ENCODE measurements around the gene SLC49A4. TPM values are rescaled to one million over a fixed set of nuclear protein-coding genes. Genes with fewer than 3 reads are reported as not detected.
"Not testable (repeated sequence)": the region's sequence is repeated elsewhere in the genome, so short reads cannot be mapped to it uniquely, and the experiment has no call there.

SLC49A4 gene, protein sequence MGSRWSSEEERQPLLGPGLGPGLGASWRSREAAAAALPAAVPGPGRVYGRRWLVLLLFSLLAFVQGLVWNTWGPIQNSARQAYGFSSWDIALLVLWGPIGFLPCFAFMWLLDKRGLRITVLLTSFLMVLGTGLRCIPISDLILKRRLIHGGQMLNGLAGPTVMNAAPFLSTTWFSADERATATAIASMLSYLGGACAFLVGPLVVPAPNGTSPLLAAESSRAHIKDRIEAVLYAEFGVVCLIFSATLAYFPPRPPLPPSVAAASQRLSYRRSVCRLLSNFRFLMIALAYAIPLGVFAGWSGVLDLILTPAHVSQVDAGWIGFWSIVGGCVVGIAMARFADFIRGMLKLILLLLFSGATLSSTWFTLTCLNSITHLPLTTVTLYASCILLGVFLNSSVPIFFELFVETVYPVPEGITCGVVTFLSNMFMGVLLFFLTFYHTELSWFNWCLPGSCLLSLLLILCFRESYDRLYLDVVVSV
- total RNA-seq (1 to 10 TPM; 4.8 to 5.5 TPM), total RNA-seq (11.1 to 11.5 reads per million in 2 donors)

DNA sequence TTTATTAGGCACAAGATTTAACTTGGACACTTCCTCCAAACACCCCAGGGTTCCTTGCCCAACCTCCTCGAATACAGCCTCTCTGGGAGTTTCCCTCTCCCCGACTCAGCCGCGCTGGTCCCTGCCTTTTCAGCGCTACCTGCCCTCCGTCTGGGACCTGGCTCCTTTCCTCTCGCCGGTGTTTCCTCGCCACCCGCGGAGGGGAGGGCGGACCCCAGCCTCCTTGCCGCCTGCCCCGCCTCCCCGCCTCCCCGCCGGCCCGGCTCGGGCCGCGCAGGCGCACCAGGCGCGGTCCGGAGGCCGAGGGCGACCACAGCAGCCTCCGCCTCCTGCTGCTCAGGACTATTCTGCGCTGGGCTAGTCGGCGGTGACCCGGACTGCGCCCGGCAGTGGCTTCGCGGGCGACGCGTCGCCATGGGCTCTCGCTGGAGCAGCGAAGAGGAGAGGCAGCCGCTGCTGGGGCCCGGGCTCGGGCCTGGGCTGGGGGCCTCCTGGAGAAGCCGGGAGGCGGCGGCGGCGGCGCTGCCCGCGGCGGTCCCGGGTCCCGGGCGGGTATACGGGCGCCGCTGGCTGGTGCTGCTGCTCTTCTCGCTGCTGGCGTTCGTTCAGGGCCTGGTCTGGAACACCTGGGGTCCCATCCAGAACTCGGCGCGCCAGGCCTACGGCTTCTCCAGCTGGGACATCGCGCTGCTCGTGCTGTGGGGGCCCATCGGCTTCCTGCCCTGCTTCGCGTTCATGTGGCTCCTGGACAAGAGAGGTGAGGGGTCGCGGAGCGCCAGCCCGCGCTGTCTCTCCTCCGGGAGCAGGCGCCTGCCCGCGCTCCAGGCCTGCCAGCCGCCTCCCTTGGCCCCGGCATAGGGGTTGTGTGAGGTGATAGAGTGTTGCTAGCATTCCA is at the start of gene SLC49A4:
Gene SLC49A4, plus strand, starts transcription at position 291 of the 895 bp plus-strand sequence. Its CDS starts 124 bp downstream, at position 415.
- Mint-ChIP-seq H3K27ac (no peak within 1 kb of the TSS), H3K36me3 (ENCODE audit: low read depth) (no peaks in the 10 kb centered on the region), H3K27me3 (no peaks in the 10 kb centered on the region), H3K4me1 (peaks cover 35% of the 10 kb centered on the region), H3K4me3 (peak within 1 kb of the TSS; percentile 91)
- DNase-seq (peak; percentile 48 to 72 (median 69)), ATAC-seq (peak; percentile 63)
- no peaks in the 10 kb centered on the region for H3K9me3 ChIP-seq (ENCODE audit: control insufficient read depth, low read length, poor library complexity, severe bottlenecking)

DNA sequence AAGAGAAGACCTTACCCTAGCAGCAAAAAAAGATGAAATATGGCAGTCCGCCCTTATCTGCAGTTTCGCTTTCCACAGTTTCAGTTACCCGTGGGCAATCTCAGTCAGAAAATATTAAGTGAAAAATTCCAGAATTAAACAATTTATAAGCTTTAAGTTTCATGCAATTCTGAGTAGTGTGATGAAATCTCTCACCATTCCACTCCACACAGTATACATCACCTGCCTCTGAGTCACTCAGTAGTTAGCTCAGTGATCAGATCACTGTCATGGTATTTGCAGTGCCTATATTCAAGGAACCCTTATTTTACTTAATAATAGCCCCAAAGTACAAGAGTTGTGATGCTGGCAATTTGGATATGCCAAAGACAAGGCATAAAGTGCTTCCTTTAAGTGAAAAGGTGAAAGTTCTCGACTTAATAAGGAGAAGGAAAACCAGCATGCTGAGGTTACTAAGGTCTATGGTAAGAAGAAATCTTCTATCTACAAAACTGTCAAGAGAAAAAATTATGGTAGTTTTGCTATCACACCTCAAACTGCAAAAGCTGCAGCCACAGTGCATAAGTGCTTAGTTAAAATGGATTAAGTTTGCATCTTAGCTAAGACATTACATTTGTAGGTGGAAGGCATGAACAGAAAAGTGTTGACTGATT is 49.4 kb upstream of the SLC49A4 start:
- Mint-ChIP-seq H3K4me1 (no peaks in the 10 kb centered on the region), H3K27ac (no peak overlapping the region), H3K4me3 (no peak overlapping the region), H3K36me3 (ENCODE audit: low read depth) (peaks cover 4% of the 10 kb centered on the region), H3K27me3 (no peaks in the 10 kb centered on the region)
- ATAC-seq (no peak), DNase-seq (no peak)
- no peaks in the 10 kb centered on the region for H3K9me3 ChIP-seq (ENCODE audit: control insufficient read depth, low read length, poor library complexity, severe bottlenecking)

DNA sequence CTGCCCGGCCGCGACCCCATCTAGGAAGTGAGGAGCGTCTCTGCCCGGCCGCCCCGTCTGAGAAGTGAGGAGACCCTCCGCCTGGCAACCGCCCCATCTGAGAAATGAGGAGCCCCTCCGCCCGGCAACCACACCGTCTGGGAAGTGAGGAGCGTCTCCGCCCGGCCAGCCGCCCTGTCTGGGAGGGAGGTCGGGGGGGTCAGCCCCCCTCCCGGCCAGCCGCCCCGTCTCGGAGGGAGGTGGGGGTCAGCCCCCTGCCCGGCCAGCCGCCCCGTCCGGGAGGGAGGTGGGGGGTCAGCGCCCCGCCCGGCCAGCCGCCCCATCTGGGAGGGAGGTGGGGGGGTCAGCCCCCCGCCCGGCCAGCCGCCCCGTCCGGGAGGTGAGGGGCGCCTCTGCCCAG is 47.6 kb upstream of the SLC49A4 start:
- not testable (repeated sequence) for H3K9me3 ChIP-seq (ENCODE audit: control insufficient read depth, low read length, poor library complexity, severe bottlenecking); DNase-seq; H3K27me3 Mint-ChIP-seq; H3K27ac Mint-ChIP-seq; H3K4me3 Mint-ChIP-seq; ATAC-seq; H3K36me3 Mint-ChIP-seq (ENCODE audit: low read depth); H3K4me1 Mint-ChIP-seq

DNA sequence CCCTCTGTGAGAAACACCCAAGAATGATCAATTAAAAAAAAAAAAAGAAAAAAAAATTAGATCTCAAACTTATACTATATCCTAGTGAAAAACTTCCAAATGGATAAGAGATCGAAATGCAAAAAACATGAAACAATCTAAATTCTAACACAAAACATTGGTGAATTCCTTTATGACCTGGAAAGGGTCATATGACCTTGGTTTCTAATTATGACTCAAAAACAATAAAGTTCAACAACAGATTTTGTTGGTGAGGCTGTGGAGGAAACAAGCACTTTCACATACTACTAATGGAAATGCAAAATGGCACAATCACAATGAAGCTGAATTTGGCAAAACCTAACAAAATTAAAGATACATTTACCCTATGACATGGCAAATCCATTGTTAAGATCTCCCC is 46.5 kb upstream of the SLC49A4 start:
- DNase-seq (no peak), ATAC-seq (no peak)
- Mint-ChIP-seq H3K4me3 (no peak overlapping the region), H3K27me3 (no peaks in the 10 kb centered on the region), H3K36me3 (ENCODE audit: low read depth) (peaks cover 12% of the 10 kb centered on the region), H3K4me1 (peaks cover 5% of the 10 kb centered on the region), H3K27ac (no peak overlapping the region)
- no peaks in the 10 kb centered on the region for H3K9me3 ChIP-seq (ENCODE audit: control insufficient read depth, low read length, poor library complexity, severe bottlenecking)

DNA sequence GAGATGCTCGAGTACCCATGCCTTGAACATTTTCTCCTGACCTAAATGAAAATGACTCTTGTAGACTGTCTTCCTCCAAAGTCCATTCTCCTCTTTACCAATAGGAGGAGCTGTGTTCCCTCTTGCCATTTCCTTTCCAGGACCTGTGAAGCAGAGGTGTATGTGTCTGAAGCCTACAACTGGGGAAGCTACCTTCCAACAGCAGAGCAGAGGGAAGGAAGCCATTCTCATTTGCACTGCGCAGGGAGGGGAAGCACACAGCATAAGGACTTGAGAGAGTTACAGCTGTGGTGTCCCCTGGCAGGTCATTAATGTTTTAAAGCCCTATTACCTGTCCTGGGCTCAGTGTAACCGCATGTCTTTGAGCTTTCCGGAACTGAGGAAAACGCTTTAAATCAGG is 39.9 kb upstream of the SLC49A4 start:
- peak; percentile 80 for ATAC-seq
- H3K27ac Mint-ChIP-seq, result no peak overlapping the region
- H3K9me3 ChIP-seq (ENCODE audit: control insufficient read depth, low read length, poor library complexity, severe bottlenecking), result no peaks in the 10 kb centered on the region
- peaks cover 10% of the 10 kb centered on the region for H3K4me1 Mint-ChIP-seq
- peaks cover 19% of the 10 kb centered on the region for H3K36me3 Mint-ChIP-seq (ENCODE audit: low read depth)
- no peak overlapping the region for H3K4me3 Mint-ChIP-seq
- H3K27me3 Mint-ChIP-seq, result no peaks in the 10 kb centered on the region
- DNase-seq, result no peak

DNA sequence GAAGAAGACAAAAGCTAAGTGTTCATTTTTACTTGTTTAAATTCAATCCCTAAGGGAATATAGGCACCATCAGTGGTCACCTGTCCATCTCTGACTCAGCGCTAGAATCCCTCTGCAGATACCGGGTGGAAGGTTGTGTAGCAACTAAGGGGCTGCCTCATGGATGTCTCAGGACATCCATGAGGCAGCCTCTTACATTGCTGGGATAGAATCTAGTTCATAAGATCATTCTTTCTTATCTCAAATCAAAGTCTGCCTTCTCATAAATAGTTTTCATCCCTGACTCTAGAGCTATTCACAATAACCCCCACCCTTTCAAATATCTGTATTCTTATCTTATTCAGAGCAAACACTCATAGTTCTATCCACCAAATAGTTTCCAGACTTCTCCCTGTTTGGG is 39.4 kb upstream of the SLC49A4 start:
- H3K27ac Mint-ChIP-seq, result no peak overlapping the region
- H3K9me3 ChIP-seq (ENCODE audit: control insufficient read depth, low read length, poor library complexity, severe bottlenecking), result no peaks in the 10 kb centered on the region
- ATAC-seq (no peak), DNase-seq (no peak)
- no peak overlapping the region for H3K4me3 Mint-ChIP-seq
- no peaks in the 10 kb centered on the region for H3K27me3 Mint-ChIP-seq
- H3K4me1 Mint-ChIP-seq, result peaks cover 10% of the 10 kb centered on the region
- H3K36me3 Mint-ChIP-seq (ENCODE audit: low read depth), result peaks cover 19% of the 10 kb centered on the region

DNA sequence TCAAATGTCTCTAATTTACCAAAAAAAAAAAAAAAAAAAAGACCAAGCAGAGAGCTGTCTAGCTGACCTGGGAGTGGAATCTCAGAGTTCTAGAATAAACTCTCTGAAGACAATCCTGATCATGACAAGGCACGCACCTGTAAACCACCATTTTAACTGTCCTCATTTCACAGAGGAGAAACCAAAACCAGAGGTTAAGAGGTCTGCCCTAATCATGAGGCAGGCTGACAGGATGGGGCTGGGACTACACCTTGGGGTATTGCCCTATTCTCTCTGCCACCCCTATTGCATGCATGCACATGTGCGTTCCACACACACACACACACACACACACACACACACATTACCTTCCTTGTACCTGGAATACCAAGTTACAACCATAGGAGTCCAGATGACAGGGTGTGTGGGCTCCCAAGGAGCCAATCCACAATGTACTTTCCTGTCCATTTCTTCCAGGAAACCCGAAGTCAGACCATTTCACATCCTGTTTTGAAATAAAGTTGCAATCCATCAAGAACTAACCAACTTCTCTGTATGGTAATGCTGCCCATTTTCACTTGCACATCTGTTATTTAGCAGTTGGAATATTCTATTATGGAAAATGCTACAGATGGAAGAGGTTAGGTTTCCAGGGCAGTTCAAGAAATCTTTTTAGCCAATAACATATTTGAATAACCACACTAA is 35.9 kb upstream of the SLC49A4 start:
- no peaks in the 10 kb centered on the region for H3K9me3 ChIP-seq (ENCODE audit: control insufficient read depth, low read length, poor library complexity, severe bottlenecking)
- ATAC-seq (no peak), DNase-seq (no peak)
- no peaks in the 10 kb centered on the region for H3K27me3 Mint-ChIP-seq
- H3K27ac Mint-ChIP-seq, result peak overlapping the region; percentile 65
- H3K4me1 Mint-ChIP-seq, result peaks cover 5% of the 10 kb centered on the region
- H3K4me3 Mint-ChIP-seq, result no peak overlapping the region
- peaks cover 14% of the 10 kb centered on the region for H3K36me3 Mint-ChIP-seq (ENCODE audit: low read depth)

DNA sequence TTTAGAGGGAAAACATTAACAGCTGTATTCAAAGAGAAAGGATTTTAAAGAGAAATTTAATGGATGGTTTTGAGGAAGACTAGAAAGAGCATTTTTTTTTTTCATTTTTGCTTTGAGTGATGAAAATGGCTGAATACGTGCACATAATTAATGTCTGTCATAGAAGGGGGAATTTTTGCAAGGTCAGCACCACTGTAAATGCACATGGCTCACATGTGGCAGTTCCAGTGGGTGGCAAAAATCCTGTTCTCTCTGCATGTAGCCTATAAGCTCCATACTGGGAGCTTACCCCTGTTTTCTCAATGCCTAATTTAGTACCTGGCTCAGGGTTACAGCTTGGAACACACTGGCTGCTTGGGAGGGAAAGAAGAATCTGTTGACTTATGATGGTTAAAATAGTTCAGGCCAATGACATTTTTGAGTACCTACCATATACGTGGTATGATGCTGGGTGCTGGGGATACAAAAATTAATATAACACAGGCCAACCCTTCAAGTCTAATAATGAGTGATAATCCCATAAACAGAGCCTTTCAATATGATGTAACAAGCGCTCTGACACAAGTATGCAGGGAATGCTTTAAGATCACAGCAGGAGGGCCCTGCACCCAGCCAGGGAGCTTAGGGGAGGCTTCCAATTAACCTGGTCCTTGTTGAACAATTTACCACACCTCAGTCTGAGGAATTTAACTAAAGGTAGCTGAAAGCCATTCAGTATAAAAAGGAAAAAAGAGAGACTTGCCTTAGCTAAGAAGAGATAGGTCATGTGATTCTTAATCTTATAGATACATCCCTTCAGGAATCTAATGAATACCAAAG is 34.2 kb upstream of the SLC49A4 start:
- H3K4me1 Mint-ChIP-seq, result peaks cover 2% of the 10 kb centered on the region
- H3K27ac Mint-ChIP-seq, result no peak overlapping the region
- H3K27me3 Mint-ChIP-seq, result no peaks in the 10 kb centered on the region
- ATAC-seq (no peak), DNase-seq (no peak)
- no peaks in the 10 kb centered on the region for H3K9me3 ChIP-seq (ENCODE audit: control insufficient read depth, low read length, poor library complexity, severe bottlenecking)
- H3K4me3 Mint-ChIP-seq, result no peak overlapping the region
- peaks cover 8% of the 10 kb centered on the region for H3K36me3 Mint-ChIP-seq (ENCODE audit: low read depth)

DNA sequence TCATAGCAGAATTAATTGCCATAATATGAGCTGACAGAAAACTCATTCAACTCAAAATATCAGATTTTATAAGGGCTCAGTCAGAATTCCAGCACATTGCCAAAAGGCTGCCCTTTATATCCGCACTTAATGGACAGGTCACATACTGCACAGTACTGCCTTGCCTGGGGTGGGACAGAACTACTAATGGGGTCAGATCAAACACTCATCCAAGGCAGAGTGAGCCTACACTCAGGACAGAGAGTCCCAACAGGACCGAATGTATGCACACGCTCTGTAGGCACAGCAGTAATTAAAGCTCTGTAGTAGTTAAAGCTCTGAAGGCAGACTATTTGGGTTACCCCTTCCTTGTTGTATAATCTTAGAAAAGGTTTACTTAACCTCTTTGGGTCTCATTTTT is 28.4 kb upstream of the SLC49A4 start:
- Mint-ChIP-seq H3K27me3 (no peaks in the 10 kb centered on the region), H3K4me1 (peaks cover 4% of the 10 kb centered on the region), H3K4me3 (no peak overlapping the region), H3K27ac (no peak overlapping the region), H3K36me3 (ENCODE audit: low read depth) (peaks cover 7% of the 10 kb centered on the region)
- ATAC-seq (no peak), DNase-seq (no peak)
- no peaks in the 10 kb centered on the region for H3K9me3 ChIP-seq (ENCODE audit: control insufficient read depth, low read length, poor library complexity, severe bottlenecking)

DNA sequence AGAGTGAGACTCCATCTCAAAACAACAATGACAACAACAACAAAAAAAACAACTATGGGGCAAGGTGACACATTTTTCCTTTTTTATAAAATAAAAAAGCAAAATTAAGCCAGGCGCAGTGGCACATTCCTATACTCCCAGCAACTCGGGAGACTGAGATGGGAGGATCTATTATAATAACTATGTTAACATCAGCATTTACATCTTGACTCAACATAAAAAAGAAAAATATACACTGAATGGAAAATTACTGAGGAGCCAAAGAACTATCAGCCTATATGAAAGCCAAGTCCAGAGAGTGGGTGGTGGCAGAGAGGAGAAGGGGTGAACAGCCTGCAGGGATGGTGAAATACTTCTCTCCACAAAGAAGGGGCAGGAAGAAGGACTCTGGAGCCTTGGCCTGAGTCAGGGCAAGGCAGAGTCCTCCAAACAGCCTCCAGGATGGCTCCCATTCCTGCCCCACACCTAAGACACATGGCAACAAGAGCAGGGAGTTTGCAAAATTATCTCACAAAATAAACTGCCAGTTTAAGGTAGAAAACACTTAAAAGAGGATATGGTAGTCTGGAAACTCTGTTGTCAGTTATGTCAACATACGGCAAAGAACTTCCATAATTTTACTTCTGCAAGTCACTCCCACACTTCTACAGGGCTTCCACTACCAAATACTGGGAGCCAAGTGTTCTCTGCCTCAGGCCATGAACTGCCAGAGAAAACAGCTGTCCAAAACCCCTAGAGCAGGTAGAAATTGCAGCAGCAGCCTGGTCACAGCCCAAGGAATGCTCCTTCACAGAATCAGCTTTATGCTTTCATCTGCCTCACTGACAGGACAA is 27.1 kb upstream of the SLC49A4 start:
- H3K27ac Mint-ChIP-seq, result no peak overlapping the region
- no peaks in the 10 kb centered on the region for H3K27me3 Mint-ChIP-seq
- H3K4me1 Mint-ChIP-seq, result peaks cover 4% of the 10 kb centered on the region
- peaks cover 5% of the 10 kb centered on the region for H3K36me3 Mint-ChIP-seq (ENCODE audit: low read depth)
- H3K9me3 ChIP-seq (ENCODE audit: control insufficient read depth, low read length, poor library complexity, severe bottlenecking), result no peaks in the 10 kb centered on the region
- DNase-seq (no peak), ATAC-seq (no peak)
- H3K4me3 Mint-ChIP-seq, result no peak overlapping the region

DNA sequence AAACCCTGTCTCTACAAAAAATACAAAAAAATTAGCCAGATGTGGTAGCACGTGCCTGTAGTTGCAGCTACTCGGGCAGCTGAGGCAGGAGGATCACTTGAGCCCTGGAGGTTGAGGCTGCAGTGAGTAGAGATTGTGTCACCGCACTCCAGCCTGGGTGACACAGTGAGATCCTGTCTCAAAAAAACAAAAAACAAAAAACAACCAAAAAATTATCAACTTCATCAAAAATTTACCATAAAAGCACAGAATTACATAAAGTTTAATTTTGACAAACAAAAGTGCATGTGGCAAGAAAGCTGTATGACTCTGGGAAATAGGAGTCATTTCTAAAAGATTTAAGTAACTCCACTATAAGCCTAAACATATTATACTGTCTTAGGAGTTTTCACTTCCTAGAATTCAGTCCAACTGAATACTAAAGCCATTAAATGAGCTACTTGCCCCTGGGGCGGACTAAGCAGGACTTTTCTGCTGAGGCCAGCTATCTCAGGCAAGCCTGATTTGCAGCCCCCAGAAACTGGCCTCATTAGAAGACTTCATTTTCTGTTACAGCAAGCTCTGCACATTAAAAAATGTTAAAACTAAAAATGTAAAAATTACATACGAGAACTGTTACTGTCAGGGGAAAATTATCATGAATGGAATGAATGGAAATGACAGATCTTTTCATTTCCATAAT is 24.2 kb upstream of the SLC49A4 start:
- Mint-ChIP-seq H3K4me1 (peaks cover 7% of the 10 kb centered on the region), H3K27me3 (no peaks in the 10 kb centered on the region), H3K36me3 (ENCODE audit: low read depth) (peaks cover 6% of the 10 kb centered on the region), H3K27ac (no peak overlapping the region), H3K4me3 (no peak overlapping the region)
- no peak for DNase-seq
- H3K9me3 ChIP-seq (ENCODE audit: control insufficient read depth, low read length, poor library complexity, severe bottlenecking), result no peaks in the 10 kb centered on the region
- ATAC-seq, result no peak
